Measurements from ENCODE around the gene EFTUD2. TPM values are rescaled to one million over a fixed set of nuclear protein-coding genes. Genes with fewer than 3 reads are reported as not detected.

Gene EFTUD2
- total and polyA plus RNA-seq, 2 of the 13 experiments (the other 11 are each of a cell fraction or from before 2014, with no cell fraction given): 111 to 137 TPM

GRCh38 chr17:44928136-44928535 is 28.9 kb upstream of the EFTUD2 start (continued):
- TF ChIP-seq ZSCAN20 (CRISPR knock-in tag; IDR thresholded peaks at IDR 0.05; ENCODE audit: borderline replicate concordance): no peak
- no peak for TF ChIP-seq SOX6 (IDR thresholded peaks at IDR 0.05)
- no peak for TF ChIP-seq SOX6 (CRISPR knock-in tag; IDR thresholded peaks at IDR 0.05)

- CTCF ChIA-PET (ENCODE audit: low intra/inter-chr PET ratio, low total read pairs): no interaction called here
- DNase-seq (ENCODE audit: low spot score) (no peak), FAIRE-seq (no peak), ATAC-seq (no peak)
- 96% methylated on average over 3 of the region's 3 CpGs for WGBS (ENCODE audit: low lambda C conversion rate)
- H3K79me2 ChIP-seq (ENCODE audit: insufficient read depth, low read length): no peaks in the 10 kb centered on the region
- H2AFZ ChIP-seq (ENCODE audit: low read length): no peak overlapping the region
- H3K4me2 ChIP-seq (ENCODE audit: low read depth, low read length): no peak overlapping the region
- H3K4me3 ChIP-seq (replicated peaks in 1 of 3; ENCODE audit: insufficient read depth in 1 of 3, low read depth in 2 of 3, low read length in 3 of 3): no peak overlapping the region
- POLR2A ChIA-PET: no interaction called here
- in situ Hi-C loops (cut with HindIII; ENCODE audit: extremely low pct_ligation_motif_present, low pct_unique_long_range_greater_than_20kb) (loop anchor here (10.0 kb wide), 1 partner anchor 177 kb away; no protein-coding TSS in a partner anchor), intact Hi-C loops (cut with micrococcal nuclease; ENCODE audit: unreplicated experiment) (no loop called here)
- H3K27ac ChIP-seq (ENCODE audit: extremely low read length, insufficient read depth, low read length): no peak overlapping the region
- H3K9ac ChIP-seq (ENCODE audit: insufficient read depth, low read depth, low read length): no peak overlapping the region
- no peak for TF ChIP-seq RBFOX2 (IDR thresholded peaks at IDR 0.05; ENCODE audit: low read depth, low read length)
- TF ChIP-seq, protein P1, sequence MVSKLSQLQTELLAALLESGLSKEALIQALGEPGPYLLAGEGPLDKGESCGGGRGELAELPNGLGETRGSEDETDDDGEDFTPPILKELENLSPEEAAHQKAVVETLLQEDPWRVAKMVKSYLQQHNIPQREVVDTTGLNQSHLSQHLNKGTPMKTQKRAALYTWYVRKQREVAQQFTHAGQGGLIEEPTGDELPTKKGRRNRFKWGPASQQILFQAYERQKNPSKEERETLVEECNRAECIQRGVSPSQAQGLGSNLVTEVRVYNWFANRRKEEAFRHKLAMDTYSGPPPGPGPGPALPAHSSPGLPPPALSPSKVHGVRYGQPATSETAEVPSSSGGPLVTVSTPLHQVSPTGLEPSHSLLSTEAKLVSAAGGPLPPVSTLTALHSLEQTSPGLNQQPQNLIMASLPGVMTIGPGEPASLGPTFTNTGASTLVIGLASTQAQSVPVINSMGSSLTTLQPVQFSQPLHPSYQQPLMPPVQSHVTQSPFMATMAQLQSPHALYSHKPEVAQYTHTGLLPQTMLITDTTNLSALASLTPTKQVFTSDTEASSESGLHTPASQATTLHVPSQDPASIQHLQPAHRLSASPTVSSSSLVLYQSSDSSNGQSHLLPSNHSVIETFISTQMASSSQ (IDR thresholded peaks at IDR 0.05; ENCODE audit: low read depth): no peak
- TF ChIP-seq, protein P1 (CRISPR knock-in tag; IDR thresholded peaks at IDR 0.05; ENCODE audit: borderline replicate concordance): no peak
- TF ChIP-seq, protein P2, sequence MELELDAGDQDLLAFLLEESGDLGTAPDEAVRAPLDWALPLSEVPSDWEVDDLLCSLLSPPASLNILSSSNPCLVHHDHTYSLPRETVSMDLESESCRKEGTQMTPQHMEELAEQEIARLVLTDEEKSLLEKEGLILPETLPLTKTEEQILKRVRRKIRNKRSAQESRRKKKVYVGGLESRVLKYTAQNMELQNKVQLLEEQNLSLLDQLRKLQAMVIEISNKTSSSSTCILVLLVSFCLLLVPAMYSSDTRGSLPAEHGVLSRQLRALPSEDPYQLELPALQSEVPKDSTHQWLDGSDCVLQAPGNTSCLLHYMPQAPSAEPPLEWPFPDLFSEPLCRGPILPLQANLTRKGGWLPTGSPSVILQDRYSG (CRISPR knock-in tag; IDR thresholded peaks at IDR 0.05): no peak
- no peak for TF ChIP-seq SAP130 (CRISPR knock-in tag; IDR thresholded peaks at IDR 0.05; ENCODE audit: low read depth)
- TF ChIP-seq ZSCAN31 (CRISPR knock-in tag; IDR thresholded peaks at IDR 0.05; ENCODE audit: low read depth): no peak
- TF ChIP-seq PHF8 (CRISPR knock-in tag; IDR thresholded peaks at IDR 0.05): no peak
- no peak for TF ChIP-seq ZNF34 (CRISPR knock-in tag; IDR thresholded peaks at IDR 0.05; ENCODE audit: borderline replicate concordance)
- TF ChIP-seq ZNF546 (CRISPR knock-in tag; conservative IDR thresholded peaks at IDR 0.05): no peak
- no peak for TF ChIP-seq PCBP1 (IDR thresholded peaks at IDR 0.05; ENCODE audit: borderline replicate concordance, low read depth, low read length)
- TF ChIP-seq ZNF547 (CRISPR knock-in tag; IDR thresholded peaks at IDR 0.05): no peak
- no peak for TF ChIP-seq HNRNPUL1 (IDR thresholded peaks at IDR 0.05; ENCODE audit: low read depth, low read length)
- TF ChIP-seq GMEB1 (CRISPR knock-in tag; IDR thresholded peaks at IDR 0.05; ENCODE audit: borderline replicate concordance): no peak
- H3K27me3 ChIP-seq (ENCODE audit: control insufficient read depth in 1 of 2, insufficient read depth in 2 of 2, low read length in 2 of 2): peaks cover 2 to 6% of the 10 kb centered on the region in 2 experiments; a peak in 3 of 5 replicates
- no peaks in the 10 kb centered on the region for H4K20me1 ChIP-seq (ENCODE audit: insufficient read depth, low read length)
- BruUV-seq (replicated peaks): no TSS peak
- no peaks in the 10 kb centered on the region for H3K9me3 ChIP-seq (ENCODE audit: low read length)
- H3K36me3 ChIP-seq (replicated peaks in 1 of 2; ENCODE audit: control insufficient read depth in 1 of 2, insufficient read depth in 2 of 2, low read length in 2 of 2): peaks cover 46 to 70% of the 10 kb centered on the region in 2 experiments
- H3K4me1 ChIP-seq (ENCODE audit: insufficient read depth, low read length): peaks cover 6% of the 10 kb centered on the region
These were observed 28.5 kb upstream of the EFTUD2 start for GRCh38 chr17:44927696-44928095.
